Heart left ventricle (tissue), 16 donors: ENCODE data around the gene FMN2. TPM values are rescaled to one million over a fixed set of nuclear protein-coding genes. Genes with fewer than 3 reads are reported as not detected.

Experiments
- ATAC-seq, 4 donors: fragments of 200-7000 bp; cut with Tn5 transposase; one replicate each; pipeline ENCODE4 v1.9.1; 2020 to 2022; ENCODE audit warnings: moderate library complexity in 4 of 4, mild to moderate bottlenecking in 3 of 4, moderate number of reproducible peaks in 1 of 4
- DNase-seq, 5 donors: peaks; one replicate each; pipeline ENCODE4 v3.0.0-alpha.2; 2020
- H3K27ac ChIP-seq, 12 donors: fragments of 200-600 bp; sonication (generic) in 4 of 12; one replicate each; pipeline versions ENCODE4 v1.5.0 to v1.8.0; 2016 to 2022; ENCODE audit warnings: mild to moderate bottlenecking in 2 of 12
- H3K27me3 ChIP-seq, 9 donors: fragments of 200-600 bp; sonication (generic) in 2 of 9; one replicate each; pipeline versions ENCODE4 v1.5.1 to v1.8.0; 2016 to 2022; ENCODE audit warnings: mild to moderate bottlenecking in 3 of 9
- H3K36me3 ChIP-seq, 9 donors: fragments of 200-600 bp; sonication (generic) in 2 of 9; one replicate each; pipeline versions ENCODE4 v1.5.0 to v1.8.0; 2018 to 2022; ENCODE audit warnings: mild to moderate bottlenecking in 2 of 9
- H3K4me1 ChIP-seq, 12 donors: fragments of 200-600 bp; sonication (generic) in 4 of 12; one replicate each; pipeline versions ENCODE4 v1.5.0 to v1.8.0; 2016 to 2022; ENCODE audit warnings: mild to moderate bottlenecking in 3 of 12
- H3K4me3 ChIP-seq, 12 donors: fragments of 200-600 bp; sonication (generic) in 4 of 12; one replicate each; pipeline versions ENCODE4 v1.5.0 to v1.8.0; 2017 to 2022; ENCODE audit warnings: mild to moderate bottlenecking in 9 of 12, moderate library complexity in 4 of 12
- H3K9me3 ChIP-seq, 12 donors: fragments of 200-600 bp; sonication (generic) in 4 of 12; one replicate each; pipeline versions ENCODE4 v1.5.0 to v1.8.0; 2016 to 2022; ENCODE audit warnings: mild to moderate bottlenecking in 1 of 12
- POLR2A ChIP-seq, 2 donors: fragments of 450-650 bp; IDR thresholded peaks; one replicate each; pipeline ENCODE4 v1.6.1; 2017; ENCODE audit warnings: antibody characterized with exemption in 2 of 2, mild to moderate bottlenecking in 2 of 2, moderate library complexity in 2 of 2
- WGBS, 4 donors: extraction: QIAGEN DNeasy Blood & Tissue Kit in 2 of 4; methylation state at CpG; one replicate each; pipeline versions ENCODE4 v1.1.5 to v1.1.7; 2013 to 2018; 5-methylcytosine and 5-hydroxymethylcytosine counted together
- intact Hi-C, 10 donors: fragments of 100-400 bp; cut with DNase I; formaldehyde crosslinking; loops; one replicate each; pipeline versions ENCODE4 v1.11.1 to v1.14.2; 2022
- polyA plus RNA-seq, 2 donors: library from polyadenylated mRNA; stranded (reverse); fragments of 200-250 nt; gene quantifications; one replicate each; pipeline ENCODE4 v1.2.3, GENCODE V29; 2013
- total RNA-seq, 9 donors: library from RNA; depleted of rRNA in 2 of 9; stranded (reverse); fragments of >200 nt in 2 of 9; fragmentation: NEBNext Ultra II Directional in 3 of 9; extraction: Animal tissue kit (Norgen Biotek cat#: 25700) in 3 of 9; gene quantifications; one replicate each; pipeline versions ENCODE4 v1.1.0 to v1.2.4, GENCODE V29; 2016 to 2023
- TF ChIP-seq, protein P1 (sequence below), 12 donors: fragments of 200-600 bp; sonication (generic) in 4 of 12; IDR thresholded peaks; one replicate each; pipeline versions ENCODE4 v1.5.0 to v1.8.0; 2018 to 2022; ENCODE audit warnings: antibody characterized with exemption in 12 of 12, mild to moderate bottlenecking in 5 of 12
- donor health status: ischemic (EF 13 %, LVEDD 7.1; RV severe dilation, severe dysfunction).
- donor health status: healthy with polysubstance abuse.
- donor health status: DM: no; HTN: yes; CAD: no.
- donor health status: DM: no; HTN: no; CAD: no.
- donor health status: ischemic (EF 25% LVEDD 6.9; RV normal size, moderate dysfunction).
- donor health status: ischemic (EF 25% LVEDD 5.7; RV mildly dilated, moderate dysfunction).
- donor health status: healthy.
- donor health status: DM: yes; HTN: yes; CAD: no.
- donor health status: ischemic (EF 35%, LVEDD 5.7; RV mildly dilated, moderate dysfunction).
- donor health status: nonischemic (EF 11% LVEDD 7.7; RV severe dilation, severe dysfunction).
- donor health status: DM: yes; HTN: yes; CAD: no.
- donor health status: PGD.
- donor health status: ischemic (EF 29% LVEDD 5.4; RV normal size, mild dysfunction).
- donor health status: nonischemic (EF 23%, LVEDD 6.1; RV moderate dilation, normal function).

FMN2 gene
- total and polyA plus RNA-seq, 11 donors, result 0.11 to 1.9 (median 0.31) TPM; not detected in 8

DNA sequence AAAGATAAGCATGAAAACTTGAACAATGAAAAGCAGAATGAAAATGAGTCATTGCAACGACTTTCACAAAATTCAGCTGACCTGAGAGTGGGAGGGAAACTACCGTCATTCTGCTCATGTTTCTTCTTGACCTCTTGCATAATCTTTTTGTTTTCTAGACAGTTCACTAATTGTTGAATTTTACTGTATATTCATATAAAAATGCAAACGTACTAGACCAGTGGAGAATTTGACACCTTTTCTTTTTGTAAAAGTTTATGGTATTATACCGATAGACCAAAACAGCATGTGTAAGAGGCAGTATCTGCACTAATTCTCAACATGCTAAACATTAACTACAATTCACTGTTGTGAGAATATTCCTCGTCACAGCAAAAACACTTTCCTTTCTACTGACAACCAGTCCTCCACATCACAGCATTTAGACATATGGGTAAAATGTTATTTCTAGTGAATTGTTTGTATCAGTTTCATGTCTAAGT, 382.5 kb downstream of the FMN2 start:
- no peaks in the 10 kb centered on the region for H3K36me3 ChIP-seq
- no peak for TF ChIP-seq POLR2A (IDR thresholded peaks at IDR 0.05)
- TF ChIP-seq, protein P1, sequence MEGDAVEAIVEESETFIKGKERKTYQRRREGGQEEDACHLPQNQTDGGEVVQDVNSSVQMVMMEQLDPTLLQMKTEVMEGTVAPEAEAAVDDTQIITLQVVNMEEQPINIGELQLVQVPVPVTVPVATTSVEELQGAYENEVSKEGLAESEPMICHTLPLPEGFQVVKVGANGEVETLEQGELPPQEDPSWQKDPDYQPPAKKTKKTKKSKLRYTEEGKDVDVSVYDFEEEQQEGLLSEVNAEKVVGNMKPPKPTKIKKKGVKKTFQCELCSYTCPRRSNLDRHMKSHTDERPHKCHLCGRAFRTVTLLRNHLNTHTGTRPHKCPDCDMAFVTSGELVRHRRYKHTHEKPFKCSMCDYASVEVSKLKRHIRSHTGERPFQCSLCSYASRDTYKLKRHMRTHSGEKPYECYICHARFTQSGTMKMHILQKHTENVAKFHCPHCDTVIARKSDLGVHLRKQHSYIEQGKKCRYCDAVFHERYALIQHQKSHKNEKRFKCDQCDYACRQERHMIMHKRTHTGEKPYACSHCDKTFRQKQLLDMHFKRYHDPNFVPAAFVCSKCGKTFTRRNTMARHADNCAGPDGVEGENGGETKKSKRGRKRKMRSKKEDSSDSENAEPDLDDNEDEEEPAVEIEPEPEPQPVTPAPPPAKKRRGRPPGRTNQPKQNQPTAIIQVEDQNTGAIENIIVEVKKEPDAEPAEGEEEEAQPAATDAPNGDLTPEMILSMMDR (IDR thresholded peaks at IDR 0.05), result no peak
- H3K4me1 ChIP-seq, result no peaks in the 10 kb centered on the region
- H3K4me3 ChIP-seq, result no peak overlapping the region
- peaks cover 0 to 4% (median 0%) of the 10 kb centered on the region in 9 donors for H3K27me3 ChIP-seq
- no peak for DNase-seq
- intact Hi-C loops, result no loop called here
- no peak for ATAC-seq
- H3K27ac ChIP-seq, result no peak overlapping the region
- H3K9me3 ChIP-seq, result no peaks in the 10 kb centered on the region
- WGBS, 4 donors, result 67 to 73% (median 70%) methylated on average over 5 of the region's 5 CpGs

DNA sequence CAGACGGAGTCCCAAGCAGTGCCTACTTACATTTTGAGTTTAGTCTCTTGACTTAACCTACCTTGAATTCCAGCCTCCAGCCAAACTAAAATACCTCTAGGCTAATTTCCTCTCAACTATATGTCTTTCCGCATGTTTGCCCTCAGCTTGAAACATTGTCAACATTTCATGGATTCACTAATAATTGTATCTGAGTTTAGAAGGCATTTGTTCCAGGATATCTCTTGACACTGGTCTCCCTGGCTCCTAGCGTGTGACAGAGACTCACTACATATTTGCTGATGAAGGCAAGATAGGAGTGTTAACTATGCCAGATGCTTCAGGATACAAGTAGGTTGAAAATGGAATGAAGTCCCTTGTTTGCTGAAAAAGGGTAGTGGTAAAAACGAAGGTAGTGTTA, 384.1 kb downstream of the FMN2 start:
- Histone ChIP-seq H3K4me3 (no peak overlapping the region), H3K9me3 (no peaks in the 10 kb centered on the region), H3K4me1 (no peaks in the 10 kb centered on the region), H3K27me3 (peaks cover 0 to 4% (median 0%) of the 10 kb centered on the region in 9 donors), H3K36me3 (no peaks in the 10 kb centered on the region), H3K27ac (no peak overlapping the region)
- 71 to 77% (median 72%) methylated on average over 4 of the region's 4 CpGs for WGBS, 4 donors
- DNase-seq (no peak), ATAC-seq (no peak)
- TF ChIP-seq POLR2A (IDR thresholded peaks at IDR 0.05), result no peak
- TF ChIP-seq, protein P1 (IDR thresholded peaks at IDR 0.05), result no peak
- intact Hi-C loops, result no loop called here

DNA sequence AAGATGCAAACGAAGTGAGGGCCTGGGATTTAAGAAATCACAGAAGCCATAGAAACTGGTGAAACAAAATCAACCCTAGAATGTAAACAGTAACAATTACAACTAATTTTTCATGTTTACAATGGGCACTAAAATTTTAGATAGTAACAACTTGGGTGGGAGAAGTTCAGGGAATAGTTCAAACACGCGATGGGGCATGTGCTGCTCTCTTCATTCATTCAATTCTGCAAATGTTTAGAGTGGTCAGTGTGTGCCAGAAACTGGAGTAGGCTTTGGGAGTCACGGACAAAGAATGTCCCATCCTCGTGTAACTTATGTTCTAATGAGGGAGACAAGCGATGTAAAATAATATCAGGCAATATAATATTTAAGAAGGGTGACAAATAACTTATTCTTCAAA, 386.9 kb downstream of the FMN2 start:
- DNase-seq (no peak), ATAC-seq (no peak)
- Histone ChIP-seq H3K36me3 (no peaks in the 10 kb centered on the region), H3K4me1 (no peaks in the 10 kb centered on the region), H3K4me3 (no peak overlapping the region), H3K27me3 (no peaks in the 10 kb centered on the region), H3K27ac (no peak overlapping the region), H3K9me3 (no peaks in the 10 kb centered on the region)
- intact Hi-C loops, result no loop called here
- 78 to 85% (median 82%) methylated on average over 6 of the region's 6 CpGs for WGBS, 4 donors
- TF ChIP-seq, protein P1 (IDR thresholded peaks at IDR 0.05), result no peak

DNA sequence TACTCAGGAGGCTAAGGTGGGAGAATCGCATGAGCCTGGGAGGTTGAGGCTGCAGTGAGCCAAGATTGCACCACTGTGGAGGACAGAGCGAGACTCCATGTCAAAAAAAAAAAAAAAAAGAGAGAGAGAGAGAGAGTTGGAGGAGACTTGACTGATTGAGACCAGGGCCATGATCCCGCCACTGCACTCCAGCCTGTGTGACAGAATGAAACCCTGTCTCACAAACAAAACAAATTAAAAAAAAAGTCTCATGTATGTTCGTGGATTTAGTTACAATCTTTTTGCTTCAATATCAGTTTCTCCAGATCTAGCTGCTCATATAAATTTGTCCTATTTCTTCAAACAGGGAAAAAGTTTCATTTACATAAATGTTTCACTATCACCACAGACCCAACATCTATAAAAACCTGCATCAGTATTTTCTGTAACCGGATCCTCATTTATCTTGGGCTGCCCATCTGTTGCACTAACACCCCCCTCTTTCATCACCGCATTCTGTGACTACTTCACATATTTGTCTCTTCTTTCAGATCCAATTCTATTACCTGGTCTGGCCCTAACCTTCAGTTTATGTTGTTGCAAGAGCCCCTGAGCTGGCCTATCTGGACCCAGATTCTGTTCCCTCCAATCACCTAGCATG, 393.2 kb downstream of the FMN2 start:
- intact Hi-C loops, result no loop called here
- no peak for DNase-seq
- ATAC-seq, result no peak
- H3K9me3 ChIP-seq, result no peaks in the 10 kb centered on the region
- no peaks in the 10 kb centered on the region for H3K4me1 ChIP-seq
- H3K4me3 ChIP-seq, result no peak overlapping the region
- no peaks in the 10 kb centered on the region for H3K36me3 ChIP-seq
- 73 to 78% (median 75%) methylated on average over 6 of the region's 6 CpGs for WGBS, 4 donors
- TF ChIP-seq, protein P1 (IDR thresholded peaks at IDR 0.05), result no peak
- TF ChIP-seq POLR2A (IDR thresholded peaks at IDR 0.05), result no peak
- H3K27ac ChIP-seq, result no peak overlapping the region
- H3K27me3 ChIP-seq, result no peaks in the 10 kb centered on the region
